HG02571 (cell line): ENCODE measurements around the gene MGLL.

Source experiments
- ATAC-seq: cut with Tn5 transposase; IDR thresholded peaks from one replicate; pipeline ENCODE4 v1.9.1; 2021; ENCODE audit warnings: mild to moderate bottlenecking, moderate library complexity; ENCODE audit not compliant: unreplicated experiment

Gene MGLL

GRCh38 chr3:127822041-127822681, at the start of gene MGLL:
Gene MGLL (minus strand): TSS chr3:127822515. CDS start chr3:127822318, 197 bp downstream.
- ATAC-seq = no peak

GRCh38 chr3:127870156-127870555, 47.8 kb upstream of the MGLL start:
- ATAC-seq = no peak

- ATAC-seq = no peak
Measured at GRCh38 chr3:127867986-127868385, 45.7 kb upstream of the MGLL start.

- no peak for ATAC-seq
Measured at GRCh38 chr3:127867412-127867811, 45.1 kb upstream of the MGLL start.

- ATAC-seq = no peak
Measured at GRCh38 chr3:127865941-127866340, 43.6 kb upstream of the MGLL start.

GRCh38 chr3:127860211-127860696, 37.9 kb upstream of the MGLL start:
- ATAC-seq = no peak

- no peak for ATAC-seq
Measured at GRCh38 chr3:127859730-127860129, 37.4 kb upstream of the MGLL start.

GRCh38 chr3:127858937-127859336, 36.6 kb upstream of the MGLL start:
- ATAC-seq = no peak

- ATAC-seq = no peak
Measured at GRCh38 chr3:127858521-127858920, 36.2 kb upstream of the MGLL start.

- no peak for ATAC-seq
Measured at GRCh38 chr3:127857333-127857732, 35.0 kb upstream of the MGLL start.

- ATAC-seq = no peak
Measured at GRCh38 chr3:127856801-127857200, 34.5 kb upstream of the MGLL start.

GRCh38 chr3:127855246-127855645, 32.9 kb upstream of the MGLL start:
- no peak for ATAC-seq

GRCh38 chr3:127853681-127854080, 31.4 kb upstream of the MGLL start:
- ATAC-seq = no peak

GRCh38 chr3:127851899-127852298, 29.6 kb upstream of the MGLL start:
- no peak for ATAC-seq

GRCh38 chr3:127849368-127849767, 27.1 kb upstream of the MGLL start:
- no peak for ATAC-seq

- ATAC-seq = no peak
Measured at GRCh38 chr3:127848131-127849129, 26.1 kb upstream of the MGLL start.

- ATAC-seq = no peak
Measured at GRCh38 chr3:127847236-127847720, 25.0 kb upstream of the MGLL start.

GRCh38 chr3:127846576-127846975, 24.3 kb upstream of the MGLL start:
- no peak for ATAC-seq

GRCh38 chr3:127844326-127844942, 22.1 kb upstream of the MGLL start:
- no peak for ATAC-seq

GRCh38 chr3:127840671-127841070, 18.4 kb upstream of the MGLL start:
- ATAC-seq = no peak

GRCh38 chr3:127839099-127839498, 16.8 kb upstream of the MGLL start:
- no peak for ATAC-seq
